ENCODE measurements around the gene GARNL3.

The GARNL3 gene

DNA sequence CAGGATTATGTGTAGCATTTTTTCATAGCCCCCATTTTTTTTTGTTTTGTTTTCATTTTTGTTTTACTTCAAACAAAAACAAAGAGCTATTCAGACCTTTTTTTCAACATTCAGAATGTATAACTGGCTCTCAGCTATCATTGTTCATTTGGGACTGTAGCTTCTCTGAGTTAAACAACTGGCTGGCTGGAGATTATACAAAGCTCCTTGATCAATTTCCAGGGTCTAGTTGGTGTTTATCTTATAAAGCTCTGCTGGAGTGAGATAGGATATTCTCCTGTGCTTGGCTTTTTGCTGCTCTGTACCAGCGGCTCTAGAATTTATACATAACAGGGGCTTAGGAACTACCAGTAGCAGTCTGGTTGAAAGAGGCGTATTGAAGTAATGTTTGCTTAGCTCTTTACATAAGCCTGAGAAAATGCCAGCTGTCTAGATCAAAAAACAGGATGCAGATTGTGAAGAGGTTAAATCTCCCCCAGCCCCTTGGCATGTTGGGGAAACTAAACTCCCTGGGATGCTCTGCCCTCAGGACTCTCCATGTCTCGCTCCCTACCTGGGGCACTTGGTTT, 15.2 kb downstream of the GARNL3 start:
- no peak for DNase-seq (ENCODE audit: low read depth in 2 of 2)

DNA sequence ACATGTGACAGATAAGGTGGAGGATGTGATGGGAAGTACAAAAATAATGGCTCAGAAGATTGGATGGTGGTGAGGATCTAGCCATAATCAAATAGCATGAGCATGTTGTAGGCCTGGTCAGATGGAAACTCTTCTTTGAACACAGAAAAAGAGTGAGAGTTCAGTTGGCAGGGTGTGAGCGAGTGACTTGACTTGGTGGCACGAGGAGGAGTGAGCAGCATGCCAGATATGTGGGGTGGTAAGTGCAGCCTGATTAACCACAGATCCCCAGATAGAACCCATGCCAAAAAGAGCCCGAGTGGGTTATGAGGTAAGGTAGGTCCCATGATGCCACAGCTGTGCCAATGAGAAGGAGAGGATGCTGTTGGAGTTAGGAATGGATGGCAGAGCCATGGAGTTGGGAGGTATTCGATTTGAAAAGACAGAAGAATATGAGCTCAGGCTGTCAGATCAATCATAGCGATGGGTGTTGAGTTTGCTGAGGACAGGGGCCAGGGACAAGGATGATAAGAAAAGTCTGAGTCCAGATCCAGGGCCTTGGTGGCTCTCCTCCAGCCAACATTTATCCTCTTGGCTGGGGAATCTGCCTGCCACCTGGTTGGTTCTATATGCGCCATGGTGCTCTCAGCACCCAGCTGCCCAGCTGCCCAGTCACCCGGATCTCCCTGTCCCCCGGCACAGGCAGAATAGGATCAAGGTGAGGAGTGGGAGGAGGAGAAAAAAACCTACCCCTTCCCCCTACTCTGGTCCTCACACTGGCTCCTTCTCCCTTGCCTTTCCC, 16.5 kb downstream of the GARNL3 start:
- no peak for DNase-seq (ENCODE audit: low read depth in 2 of 2)

DNA sequence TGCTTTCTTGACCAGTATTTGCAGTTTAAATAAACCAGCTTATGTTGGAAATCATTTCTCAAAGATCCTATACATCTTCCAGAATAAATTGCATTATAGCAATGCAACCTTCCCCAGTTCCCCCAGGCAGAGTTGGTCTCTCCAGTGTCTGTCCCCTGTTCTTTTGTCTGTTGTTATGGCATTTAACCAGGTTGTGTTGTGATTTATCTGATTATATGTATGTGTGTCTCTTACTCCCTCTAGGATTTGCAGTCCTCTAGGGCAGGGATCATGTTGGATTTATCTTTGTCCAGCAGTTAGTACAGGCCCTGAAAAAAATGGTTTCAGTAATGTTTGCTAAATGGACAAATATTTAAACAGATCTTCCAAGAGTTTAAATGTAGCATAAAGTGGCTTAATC, 17.3 kb downstream of the GARNL3 start:
- no peak for DNase-seq (ENCODE audit: low read depth in 2 of 2)

DNA sequence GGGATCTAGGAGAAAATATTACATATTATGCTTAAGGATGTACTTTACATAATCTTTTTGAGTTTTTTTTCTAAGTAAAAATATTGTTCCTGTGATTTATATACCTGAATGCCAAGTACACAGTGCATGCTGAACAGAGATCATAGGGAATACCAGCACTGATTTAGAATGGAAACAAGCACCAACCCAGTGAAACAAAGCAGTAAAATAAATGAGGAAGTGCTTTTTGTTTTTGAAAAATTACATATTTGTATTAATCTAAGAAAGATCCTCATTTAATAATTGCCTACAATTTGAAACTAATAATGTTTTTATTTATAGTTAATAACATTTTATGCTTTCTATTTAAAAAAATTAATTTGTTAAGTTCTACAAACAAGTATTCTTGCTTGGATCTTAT, 18.0 kb downstream of the GARNL3 start:
- no peak for DNase-seq (ENCODE audit: low read depth in 2 of 2)

DNA sequence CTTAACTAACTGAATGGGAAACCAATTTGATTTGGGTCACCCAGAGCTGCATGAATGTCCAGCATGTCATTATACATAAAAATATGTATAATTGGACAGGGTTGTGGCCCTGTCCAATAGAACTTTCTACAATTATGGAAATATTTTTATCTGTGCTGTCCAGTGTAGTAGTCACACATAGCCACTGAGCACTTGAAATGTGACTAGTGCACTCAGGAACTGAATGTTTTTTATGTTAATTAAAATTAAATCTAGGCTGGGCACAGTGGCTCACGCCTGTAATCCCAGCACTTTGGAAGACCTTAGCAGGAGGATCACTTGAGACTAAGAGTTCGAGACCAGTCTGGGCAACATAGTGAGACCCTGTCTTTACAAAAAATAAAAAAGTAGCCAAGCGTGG, 18.6 kb downstream of the GARNL3 start:
- DNase-seq (ENCODE audit: low read depth in 2 of 2): no peak

DNA sequence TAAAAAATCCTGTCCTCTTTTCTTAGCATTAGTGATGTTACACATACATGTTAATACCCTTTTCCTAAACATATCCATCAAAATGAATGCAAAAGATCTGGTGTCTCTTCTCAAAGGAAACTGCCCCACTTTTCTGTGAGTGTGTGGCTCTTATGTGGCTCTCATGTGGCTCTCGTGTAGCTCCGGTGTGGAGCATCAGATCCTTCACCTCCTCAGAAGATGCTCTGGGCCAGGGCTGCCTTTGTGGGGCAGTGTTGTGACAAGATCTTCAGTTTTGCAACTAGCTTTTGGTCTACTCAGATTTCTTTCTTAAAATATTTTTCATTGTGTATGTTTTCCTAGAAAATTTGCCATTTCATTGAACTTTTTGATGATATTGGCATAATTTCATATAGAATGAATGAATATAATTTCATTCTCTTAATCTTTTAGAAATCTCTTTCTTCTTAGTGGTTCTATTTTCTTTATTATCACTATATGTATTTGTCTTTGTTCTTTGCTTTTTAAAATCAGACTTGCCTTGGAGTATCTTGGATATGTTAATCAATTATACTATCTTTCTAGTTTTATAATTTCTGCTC, 19.4 kb downstream of the GARNL3 start:
- DNase-seq (ENCODE audit: low read depth in 2 of 2): no peak

DNA sequence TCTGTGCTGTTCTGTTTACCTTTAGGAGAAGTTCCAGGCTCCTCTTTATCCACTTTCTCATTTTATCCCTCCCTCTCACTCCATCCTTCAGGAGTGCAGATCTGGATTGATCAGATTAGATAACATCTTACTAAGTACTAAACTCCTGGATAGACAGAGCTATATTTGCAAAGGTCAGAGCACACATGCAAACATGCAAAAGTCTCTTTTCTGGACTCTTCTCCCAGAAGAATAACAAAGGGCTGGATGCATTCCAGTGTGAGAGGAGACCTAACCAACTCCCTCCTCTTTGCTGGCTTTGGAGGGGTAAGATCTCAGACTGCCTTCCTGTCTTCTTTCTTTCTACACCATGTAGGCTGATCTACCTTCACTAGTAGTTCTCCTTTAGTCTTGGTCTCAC, 21.4 kb downstream of the GARNL3 start:
- DNase-seq (ENCODE audit: low read depth in 2 of 2): no peak

DNA sequence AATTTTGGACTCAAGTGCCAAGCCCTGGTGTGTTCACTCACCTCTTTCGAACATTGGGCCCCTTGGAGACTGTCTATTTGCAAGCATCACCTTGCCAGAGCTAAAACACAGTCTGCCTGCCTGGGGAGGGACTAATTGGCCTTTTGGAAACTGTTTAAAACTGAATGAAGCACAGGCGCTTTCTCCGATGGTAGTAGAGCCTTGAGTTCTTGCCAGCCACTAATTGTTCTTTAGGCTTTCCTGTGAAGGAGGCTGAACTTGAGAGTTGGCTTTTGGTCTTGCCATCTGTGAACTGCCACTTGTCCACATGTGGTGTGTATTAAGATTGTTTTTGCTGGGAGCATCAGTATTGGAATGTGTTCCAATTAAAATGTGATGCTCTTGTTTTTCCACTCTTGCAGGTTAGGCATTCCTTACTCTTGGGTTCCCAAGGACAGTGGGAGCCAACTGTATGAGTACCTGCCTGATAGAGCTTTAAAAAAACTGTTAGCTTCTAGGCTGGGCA, 26.0 kb downstream of the GARNL3 start:
- no peak for DNase-seq (ENCODE audit: low read depth in 2 of 2)

DNA sequence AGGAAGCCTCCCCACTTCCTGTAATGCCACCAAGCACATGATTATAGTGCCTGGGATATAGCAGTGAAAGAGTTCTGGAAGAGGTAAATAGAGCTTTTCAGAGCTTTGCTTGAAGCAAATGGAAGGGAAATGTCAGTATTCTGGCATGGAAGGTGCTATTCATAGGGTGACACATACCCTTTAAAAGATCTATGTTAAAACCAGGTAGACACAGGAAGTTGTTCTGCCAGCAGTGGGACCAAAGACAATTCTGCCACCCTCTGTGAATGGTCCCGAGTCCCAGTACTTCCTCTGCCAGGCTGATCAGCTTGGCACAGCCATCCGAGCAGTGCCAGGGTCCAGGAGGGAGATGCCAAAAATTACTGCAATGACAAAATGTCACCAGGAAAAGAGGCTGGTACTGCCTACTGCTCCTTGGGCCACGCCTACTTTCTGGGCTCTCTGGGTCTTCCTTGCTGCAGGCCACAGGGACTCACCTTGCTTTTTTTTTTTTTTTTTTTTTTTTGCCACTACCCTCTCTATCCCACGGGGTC, 26.7 kb downstream of the GARNL3 start:
- no peak for DNase-seq (ENCODE audit: low read depth in 2 of 2)

DNA sequence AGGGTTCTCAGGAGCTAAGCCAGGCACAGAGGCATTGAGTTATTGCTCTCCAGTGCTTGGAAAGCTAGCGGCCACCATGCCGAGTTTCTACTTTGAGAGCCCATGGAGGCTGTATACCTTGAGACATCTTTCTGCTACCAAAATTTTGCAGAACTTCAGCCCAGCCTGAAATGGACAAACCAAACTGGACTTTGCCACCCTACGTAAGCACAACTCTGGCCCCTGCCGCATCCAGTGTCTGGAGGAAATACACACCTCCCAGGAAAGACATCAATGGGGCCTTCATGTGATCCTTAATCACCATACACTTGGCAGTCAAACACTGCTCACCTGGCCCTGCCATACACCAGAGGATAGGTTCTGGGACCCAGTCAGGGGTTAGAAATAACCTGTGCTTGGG, 27.8 kb downstream of the GARNL3 start:
- DNase-seq (ENCODE audit: low read depth in 2 of 2): no peak

DNA sequence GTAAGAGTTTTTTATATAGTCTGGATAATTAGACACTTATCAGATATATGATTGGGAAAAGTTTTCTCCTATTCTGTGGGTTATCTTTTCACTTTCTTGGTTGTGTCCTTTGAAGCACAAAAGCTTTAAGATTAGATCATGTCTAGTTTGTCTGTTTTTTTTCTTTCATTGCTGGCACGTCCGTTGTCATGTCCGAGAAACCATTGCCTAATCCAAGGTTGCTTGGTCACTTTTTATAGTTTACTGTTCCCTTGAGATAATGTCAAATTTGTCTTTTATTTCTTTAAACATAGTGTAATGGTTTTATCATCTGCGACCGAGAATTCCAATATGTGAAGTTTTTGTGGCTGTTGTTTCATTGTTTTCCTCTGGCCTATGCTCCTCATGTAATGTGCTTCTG, 28.8 kb downstream of the GARNL3 start:
- no peak for DNase-seq (ENCODE audit: low read depth in 2 of 2)

DNA sequence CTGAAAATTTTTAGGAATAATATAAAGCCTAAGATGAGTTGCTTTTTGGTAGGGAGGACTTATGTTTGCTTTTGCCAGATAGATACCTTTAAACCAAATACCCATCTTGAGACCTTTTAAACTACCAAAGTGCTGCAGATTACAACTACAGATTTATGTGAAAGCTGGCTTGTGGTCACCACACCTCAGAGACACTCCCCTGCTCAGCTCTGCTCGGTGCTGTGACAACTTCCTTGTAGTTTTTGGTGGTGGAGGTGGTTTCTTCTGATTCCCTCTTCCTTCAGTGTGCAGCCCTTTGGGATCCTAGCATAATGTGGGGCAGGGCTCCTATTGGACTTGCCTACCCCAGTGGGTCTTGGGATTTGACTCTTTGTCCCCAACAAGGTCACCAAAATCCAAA, 29.2 kb downstream of the GARNL3 start:
- no peak for DNase-seq (ENCODE audit: low read depth in 2 of 2)

DNA sequence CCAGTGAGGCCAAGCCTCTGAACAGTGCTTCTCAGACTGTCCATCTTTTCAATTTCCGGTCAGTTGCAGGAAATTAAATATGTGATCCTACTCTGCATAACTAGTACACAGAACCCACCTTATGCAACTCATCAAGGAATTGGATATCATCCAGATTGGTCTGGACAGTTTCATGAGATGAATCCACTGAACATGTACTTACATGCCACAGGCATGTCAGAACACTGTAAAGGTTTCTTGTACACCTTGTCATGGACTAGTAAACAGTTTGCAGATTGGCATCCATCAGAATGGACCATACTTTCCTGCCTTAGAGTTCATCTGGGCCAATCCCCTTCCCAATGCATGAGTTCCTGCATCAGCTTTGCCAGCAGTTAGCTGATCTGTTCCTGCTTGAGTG, 30.4 kb downstream of the GARNL3 start:
- no peak for DNase-seq (ENCODE audit: low read depth in 2 of 2)

DNA sequence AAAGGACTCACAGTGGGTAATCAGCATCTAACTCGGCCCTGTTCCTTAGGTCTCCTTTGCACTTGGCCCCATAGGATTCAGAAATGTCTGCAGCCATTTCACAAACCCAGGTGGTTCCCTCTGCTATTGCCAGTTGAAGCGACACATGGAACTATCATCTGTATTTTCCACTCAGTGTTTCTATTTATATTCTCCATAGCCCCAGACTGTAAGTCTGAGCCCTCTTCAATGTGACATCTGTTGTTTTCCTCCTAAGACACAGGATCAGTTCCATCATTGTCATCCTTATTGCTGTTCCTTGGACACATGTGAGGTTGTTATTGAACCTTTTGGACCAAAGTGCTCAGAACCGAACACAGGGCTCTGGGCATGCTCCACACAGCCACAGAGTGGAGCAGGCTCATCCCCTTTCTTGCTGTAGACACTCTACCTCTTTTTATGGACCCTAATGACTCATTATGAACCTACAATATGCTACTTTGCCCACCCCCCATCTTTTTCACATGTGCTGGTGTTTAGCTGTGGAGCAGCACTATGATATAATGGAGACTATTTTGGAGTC, 36.4 kb downstream of the GARNL3 start:
- no peak for DNase-seq (ENCODE audit: low read depth in 2 of 2)

DNA sequence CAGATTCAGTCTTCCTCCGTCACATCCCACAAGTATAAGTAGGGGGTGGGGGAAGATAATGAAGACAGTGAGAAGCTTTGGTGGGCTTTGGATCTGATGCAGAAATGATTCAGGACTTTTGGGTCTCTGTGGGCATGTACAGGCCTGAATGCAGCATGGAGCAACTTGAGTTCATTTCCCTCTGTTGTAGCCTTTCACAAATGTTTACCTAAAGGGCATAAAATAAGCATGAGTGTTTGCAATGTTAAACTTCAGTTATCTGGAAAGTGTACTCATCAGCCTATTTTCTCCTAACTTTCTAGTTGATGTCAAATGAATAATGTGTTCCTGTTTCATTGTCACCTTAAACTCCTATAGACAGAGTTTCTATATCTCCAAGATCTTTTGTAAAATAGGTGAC, 39.3 kb downstream of the GARNL3 start:
- DNase-seq (ENCODE audit: low read depth in 2 of 2): no peak

DNA sequence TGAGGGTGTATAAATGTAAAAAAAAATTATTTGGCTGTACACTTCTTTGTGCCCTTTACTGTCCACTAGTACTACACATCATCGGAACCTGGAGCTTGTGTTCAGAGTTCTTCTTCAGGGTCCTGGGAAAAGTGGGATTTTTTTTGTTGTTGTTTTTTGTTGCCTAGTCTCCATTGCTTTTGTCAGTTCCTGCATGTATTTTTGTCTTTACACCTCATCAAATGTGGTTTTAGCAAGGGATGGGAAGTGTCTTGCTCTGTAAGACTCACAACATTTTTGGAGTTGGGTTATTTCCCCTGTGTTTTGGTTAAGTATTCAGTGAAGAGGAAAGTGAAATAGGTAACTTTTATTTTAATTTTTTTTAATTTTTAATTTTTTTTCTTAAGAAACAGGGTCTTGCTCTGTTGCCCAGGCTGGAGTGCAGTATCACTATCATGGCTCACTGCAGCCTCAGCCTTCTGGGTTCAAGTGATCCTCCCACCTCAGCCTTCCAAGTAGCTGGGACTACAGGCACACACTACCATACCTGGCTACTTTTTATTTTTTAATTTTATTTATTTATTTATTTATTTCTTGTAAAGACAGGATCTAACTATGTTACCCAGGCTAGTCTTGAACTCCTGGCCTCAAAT, 40.7 kb downstream of the GARNL3 start:
- DNase-seq (ENCODE audit: low read depth in 2 of 2): no peak

DNA sequence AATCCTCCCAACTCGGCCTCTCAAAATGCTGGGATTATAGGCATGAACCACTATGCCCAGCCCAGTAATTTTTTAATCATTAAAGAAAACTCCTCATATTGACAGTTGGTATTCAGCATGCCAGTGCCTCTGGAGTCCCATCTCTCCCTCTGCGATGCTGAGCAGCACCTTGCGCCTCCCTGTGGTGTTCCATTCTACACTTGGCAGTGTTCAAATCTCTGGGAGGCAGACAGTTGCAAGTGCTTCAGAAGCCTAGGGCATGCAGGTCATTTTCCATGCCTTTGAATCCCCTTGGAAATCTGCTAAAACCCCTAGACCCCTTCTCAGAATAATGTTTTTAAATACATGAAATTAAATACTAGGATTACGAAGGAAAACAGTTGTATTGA, 41.3 kb downstream of the GARNL3 start:
- DNase-seq (ENCODE audit: low read depth in 2 of 2): no peak

DNA sequence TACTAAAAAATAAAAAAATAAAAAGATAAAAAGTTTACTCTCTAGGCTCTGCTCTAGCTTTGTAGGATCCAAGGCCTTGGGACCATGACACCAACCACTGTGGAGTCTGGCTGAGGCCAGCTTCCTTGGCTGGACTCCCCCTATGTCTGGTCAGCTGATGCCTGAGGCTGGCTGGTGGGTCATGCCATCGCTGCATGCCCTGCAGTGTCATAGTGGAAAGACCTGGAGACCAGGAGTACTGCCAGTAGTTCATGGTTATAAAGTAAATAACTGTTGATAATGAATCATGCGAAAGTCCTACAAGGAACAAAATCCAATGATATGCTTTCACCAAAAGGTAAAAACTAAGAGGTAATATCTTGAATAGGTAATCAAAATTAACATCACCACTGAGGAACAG, 43.2 kb downstream of the GARNL3 start:
- no peak for DNase-seq (ENCODE audit: low read depth in 2 of 2)

DNA sequence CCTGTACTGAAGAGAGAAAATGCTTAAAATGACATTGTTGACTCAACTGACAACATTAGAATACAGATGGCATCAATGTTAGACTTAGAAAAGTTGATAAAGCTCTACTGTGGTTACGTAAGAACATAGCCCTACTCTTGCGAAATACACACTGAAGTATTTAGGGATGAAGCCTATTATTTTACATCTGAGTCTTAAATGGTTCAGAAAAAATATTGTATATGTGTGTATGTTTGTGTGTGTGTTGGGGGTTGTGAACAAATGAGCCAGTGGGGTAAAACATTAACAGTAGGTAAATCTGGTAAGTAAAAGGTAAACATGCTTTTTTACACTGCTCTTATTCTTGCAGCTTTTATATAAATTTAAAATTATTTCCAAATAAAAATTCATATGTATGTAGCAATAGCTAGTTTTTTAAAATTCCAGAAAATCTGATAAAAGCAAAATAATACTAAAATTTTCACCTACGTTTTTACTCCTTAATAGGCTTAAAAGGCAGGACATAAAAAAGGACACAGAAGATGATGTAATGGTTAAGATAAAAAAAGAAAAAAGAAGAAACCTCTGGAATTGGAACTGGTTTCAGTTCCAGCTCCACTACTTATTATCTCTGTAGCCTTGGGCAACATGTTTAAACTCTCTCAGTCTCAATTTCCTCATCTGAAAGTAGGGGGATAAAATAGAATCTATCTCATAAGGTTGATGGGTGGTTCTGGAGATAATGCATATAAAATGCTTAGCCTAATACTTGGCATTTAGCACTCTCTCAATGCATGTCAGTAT, 44.3 kb downstream of the GARNL3 start:
- no peak for DNase-seq (ENCODE audit: low read depth in 2 of 2)

DNA sequence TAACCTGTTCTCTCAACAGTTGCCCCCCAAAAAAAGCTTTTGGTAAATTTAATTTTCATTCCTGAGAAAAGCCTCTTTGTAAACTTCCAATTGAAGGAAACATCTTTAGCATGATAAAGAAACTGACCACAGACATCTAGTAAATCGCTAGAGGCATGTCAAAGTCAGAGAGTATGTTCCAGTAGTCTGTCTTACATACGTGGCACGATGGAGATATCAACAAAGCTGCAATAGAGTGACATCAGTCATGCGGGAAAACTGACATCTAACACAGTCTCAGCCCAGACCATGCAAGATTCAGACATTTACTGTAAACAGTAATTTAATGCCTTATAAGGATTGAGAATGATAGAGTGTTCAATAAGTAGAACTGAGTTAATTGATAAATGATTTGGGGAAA, 45.1 kb downstream of the GARNL3 start:
- no peak for DNase-seq (ENCODE audit: low read depth in 2 of 2)

DNA sequence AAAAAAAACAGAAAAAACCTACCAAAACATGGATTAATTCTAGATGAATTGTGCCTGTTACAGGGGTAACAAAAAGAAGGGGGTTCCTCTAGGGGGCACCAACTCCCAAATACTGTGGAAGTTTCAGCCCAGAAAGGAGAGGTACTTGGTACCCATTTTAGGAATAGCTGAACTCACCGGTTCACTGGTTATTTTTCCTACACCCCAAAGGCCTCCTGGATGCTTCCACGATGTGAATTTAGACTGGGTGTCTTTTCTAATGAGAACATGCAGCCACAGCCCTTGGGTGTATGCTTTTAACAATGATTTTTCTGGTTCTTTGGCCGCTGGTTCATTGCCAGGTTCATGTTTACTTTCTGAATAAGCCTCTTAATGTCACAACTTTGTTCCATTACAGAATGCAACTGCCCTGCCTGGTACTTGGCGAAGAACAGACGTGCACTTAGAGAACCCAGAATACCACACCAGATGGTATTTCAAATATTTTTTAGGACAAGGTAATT, 46.7 kb downstream of the GARNL3 start:
- DNase-seq (ENCODE audit: low read depth in 2 of 2): peak in 1 of 2 donors; percentile 7
